ENCODE measurements around the gene TEAD4. TPM values are rescaled to one million over a fixed set of nuclear protein-coding genes. Genes with fewer than 3 reads are reported as not detected.
A peak's percentile ranks its signal among the peaks of the same experiment; 100 is the strongest.

Gene TEAD4
- total RNA-seq, 1 experiment from 2014 or later = 33.8 TPM

DNA sequence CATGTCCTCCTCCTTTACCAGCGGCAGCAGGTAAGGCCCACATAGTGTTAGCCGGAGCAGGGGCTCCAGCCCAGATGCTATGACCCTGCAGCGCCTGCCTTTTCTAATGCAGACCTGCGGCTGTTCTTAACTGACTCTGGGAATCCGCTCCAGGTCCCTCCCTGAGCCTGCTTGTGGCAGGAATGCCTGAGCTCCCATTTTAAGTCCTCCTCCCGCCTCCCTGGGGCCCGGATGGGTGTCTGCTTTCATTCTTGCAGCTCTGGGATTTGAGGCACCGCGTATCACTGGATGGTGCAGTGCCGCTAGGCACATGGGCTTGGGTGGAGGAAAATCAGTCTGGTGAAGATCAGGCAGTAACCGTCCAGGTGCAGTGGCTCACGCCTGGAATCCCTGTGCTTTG is 125.5 kb downstream of the TEAD4 start:
- no peak for DNase-seq (ENCODE audit: unreplicated experiment)
- BruUV-seq (replicated peaks) = no TSS peak
- TF ChIP-seq CTCF (IDR thresholded peaks at IDR 0.05; ENCODE audit: unreplicated experiment) = no peak
- no peak overlapping the region for H3K27ac Mint-ChIP-seq (ENCODE audit: low read depth, unreplicated experiment)
- ChIA-PET POLR2A (no interaction called here), CTCF (interaction anchor here (0.7 kb wide), 1 partner anchor 11 kb away, joined by 3 read pairs; no protein-coding TSS in a partner anchor)
- H3K36me3 Mint-ChIP-seq (ENCODE audit: insufficient read depth, unreplicated experiment) = no peaks in the 10 kb centered on the region
- no peaks in the 10 kb centered on the region for H3K27me3 Mint-ChIP-seq (ENCODE audit: insufficient read depth, unreplicated experiment)
- no peak overlapping the region for H3K4me3 Mint-ChIP-seq (ENCODE audit: unreplicated experiment)
- no peaks in the 10 kb centered on the region for H3K9me3 Mint-ChIP-seq (ENCODE audit: unreplicated experiment)
- intact Hi-C loops (cut with micrococcal nuclease) = no loop called here
- H3K4me1 Mint-ChIP-seq (ENCODE audit: insufficient read depth, unreplicated experiment) = peaks cover 5% of the 10 kb centered on the region

DNA sequence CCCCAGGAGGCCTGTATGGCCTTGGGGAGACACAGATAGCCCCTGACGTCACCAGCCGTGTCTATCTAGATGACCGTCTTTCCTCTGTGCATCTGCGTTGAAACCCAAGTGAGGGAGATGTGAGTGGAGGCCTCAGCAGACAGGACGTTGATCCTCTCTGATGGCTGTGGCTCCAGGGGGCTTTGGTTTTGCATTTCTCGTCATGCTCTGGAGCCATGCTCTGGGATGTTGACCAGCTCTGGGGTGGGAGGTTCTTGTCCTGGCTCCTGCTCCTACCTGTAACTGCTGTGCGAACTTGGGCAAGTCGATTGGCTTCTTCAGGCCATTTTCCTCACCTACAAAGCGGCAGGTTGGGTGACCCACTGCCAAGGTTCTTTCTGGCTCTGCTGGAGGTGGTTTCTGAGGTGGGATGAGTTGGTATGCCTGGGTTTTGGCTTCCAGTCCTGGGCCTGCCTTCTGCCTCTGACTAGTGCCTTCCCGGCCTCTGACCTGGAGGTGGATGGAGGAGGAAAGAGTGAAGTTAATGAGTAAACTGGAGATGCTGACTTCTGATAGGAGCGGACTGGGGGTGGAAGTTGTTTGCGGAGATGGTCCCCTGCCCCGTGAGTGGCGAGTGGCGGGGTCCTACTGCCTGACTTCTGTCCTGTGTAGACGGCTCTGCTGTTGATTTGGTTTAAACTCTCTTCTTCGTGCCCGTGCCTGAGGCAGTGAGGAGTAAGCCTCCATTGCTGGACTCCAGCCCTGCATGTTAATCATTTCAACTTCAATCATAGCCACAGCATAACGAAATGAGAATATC is 126.3 kb downstream of the TEAD4 start:
- CTCF ChIA-PET = no interaction called here

DNA sequence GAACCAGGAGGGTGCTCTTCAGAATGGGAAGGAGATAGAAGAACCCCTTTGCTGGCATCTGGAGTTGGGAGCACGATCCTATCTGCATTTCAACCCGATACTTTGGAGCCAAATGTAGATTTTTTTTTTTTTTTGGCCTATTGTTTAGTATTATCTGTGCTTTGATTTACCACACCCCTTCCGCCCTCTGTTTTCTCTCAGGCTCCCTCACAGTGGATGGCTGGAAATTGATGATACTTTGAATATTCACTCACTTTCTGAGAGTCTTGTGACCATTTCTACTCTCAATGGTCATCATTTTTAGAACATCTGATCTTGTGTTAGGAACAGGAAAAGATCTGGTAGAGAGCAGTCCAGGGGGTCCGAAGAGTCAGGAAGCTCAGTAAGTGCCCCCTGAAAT is 127.0 kb downstream of the TEAD4 start:
- H3K36me3 Mint-ChIP-seq (ENCODE audit: insufficient read depth, unreplicated experiment) = no peaks in the 10 kb centered on the region
- TF ChIP-seq CTCF (IDR thresholded peaks at IDR 0.05; ENCODE audit: unreplicated experiment) = no peak
- no peaks in the 10 kb centered on the region for H3K27me3 Mint-ChIP-seq (ENCODE audit: insufficient read depth, unreplicated experiment)
- H3K4me1 Mint-ChIP-seq (ENCODE audit: insufficient read depth, unreplicated experiment) = peaks cover 5% of the 10 kb centered on the region
- no peak overlapping the region for H3K4me3 Mint-ChIP-seq (ENCODE audit: unreplicated experiment)
- intact Hi-C loops (cut with micrococcal nuclease) = no loop called here
- ChIA-PET CTCF (no interaction called here), POLR2A (interaction anchor here (0.6 to 0.9 kb wide), 3 partner anchors 10 to 46 kb away, joined by 3 to 6 read pairs (median 4); no protein-coding TSS in a partner anchor)
- H3K27ac Mint-ChIP-seq (ENCODE audit: low read depth, unreplicated experiment) = no peak overlapping the region
- H3K9me3 Mint-ChIP-seq (ENCODE audit: unreplicated experiment) = no peaks in the 10 kb centered on the region
- DNase-seq (ENCODE audit: unreplicated experiment) = no peak
- no TSS peak for BruUV-seq (replicated peaks)

More for the DNA sequence above, 126.3 kb downstream of the TEAD4 start:
- no peaks in the 10 kb centered on the region for H3K9me3 Mint-ChIP-seq (ENCODE audit: unreplicated experiment)
- H3K4me1 Mint-ChIP-seq (ENCODE audit: insufficient read depth, unreplicated experiment) = peaks cover 5% of the 10 kb centered on the region
- H3K4me3 Mint-ChIP-seq (ENCODE audit: unreplicated experiment) = no peak overlapping the region
- POLR2A ChIA-PET = interaction anchor here (0.6 to 0.9 kb wide), 3 partner anchors 9 to 46 kb away, joined by 3 to 6 read pairs (median 4); no protein-coding TSS in a partner anchor
- no TSS peak for BruUV-seq (replicated peaks)
- H3K27ac Mint-ChIP-seq (ENCODE audit: low read depth, unreplicated experiment) = peak overlapping the region; percentile 76
- H3K36me3 Mint-ChIP-seq (ENCODE audit: insufficient read depth, unreplicated experiment) = no peaks in the 10 kb centered on the region
- H3K27me3 Mint-ChIP-seq (ENCODE audit: insufficient read depth, unreplicated experiment) = no peaks in the 10 kb centered on the region
- intact Hi-C loops (cut with micrococcal nuclease) = no loop called here
- no peak for TF ChIP-seq CTCF (IDR thresholded peaks at IDR 0.05; ENCODE audit: unreplicated experiment)
- DNase-seq (ENCODE audit: unreplicated experiment) = no peak

DNA sequence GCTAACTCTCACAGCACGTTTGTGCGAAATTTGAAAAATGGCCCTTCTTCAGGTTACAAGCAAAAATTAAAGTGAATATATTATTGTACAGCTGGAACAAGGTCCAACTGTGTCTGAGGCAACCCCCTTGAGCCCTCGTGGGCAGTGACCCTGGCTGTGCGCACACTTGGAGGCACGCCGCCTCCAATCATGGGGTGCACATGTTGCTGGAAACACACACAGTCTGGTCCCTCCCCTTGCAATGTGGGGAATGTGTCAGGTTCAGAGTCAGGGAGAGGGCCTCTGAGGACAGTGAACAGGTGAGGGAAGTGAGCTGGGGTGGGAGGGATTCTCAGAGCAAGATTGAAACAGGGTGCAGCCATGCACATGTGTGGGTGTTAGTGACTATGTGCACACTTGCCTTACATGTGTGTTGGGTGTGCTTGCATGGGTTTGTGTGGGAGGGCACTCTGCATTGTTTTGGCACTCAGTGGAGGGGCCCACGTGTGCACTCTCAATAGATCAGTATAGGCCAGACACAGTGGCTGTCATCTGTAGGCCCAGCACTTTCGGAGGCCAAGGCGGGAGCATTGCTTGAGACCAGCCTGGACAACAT is 127.6 kb downstream of the TEAD4 start:
- CTCF ChIA-PET = no interaction called here
- no peak overlapping the region for H3K27ac Mint-ChIP-seq (ENCODE audit: low read depth, unreplicated experiment)
- intact Hi-C loops (cut with micrococcal nuclease) = no loop called here
- H3K36me3 Mint-ChIP-seq (ENCODE audit: insufficient read depth, unreplicated experiment) = no peaks in the 10 kb centered on the region
- no TSS peak for BruUV-seq (replicated peaks)
- no peaks in the 10 kb centered on the region for H3K9me3 Mint-ChIP-seq (ENCODE audit: unreplicated experiment)
- H3K27me3 Mint-ChIP-seq (ENCODE audit: insufficient read depth, unreplicated experiment) = no peaks in the 10 kb centered on the region
- DNase-seq (ENCODE audit: unreplicated experiment) = no peak
- H3K4me3 Mint-ChIP-seq (ENCODE audit: unreplicated experiment) = no peak overlapping the region
- no peak for TF ChIP-seq CTCF (IDR thresholded peaks at IDR 0.05; ENCODE audit: unreplicated experiment)
- POLR2A ChIA-PET = interaction anchor here (1.8 kb wide), 1 partner anchor 18 kb away, joined by 4 read pairs; no protein-coding TSS in a partner anchor
- H3K4me1 Mint-ChIP-seq (ENCODE audit: insufficient read depth, unreplicated experiment) = peaks cover 5% of the 10 kb centered on the region
